ENCODE data around the gene SURF4.

DNA sequence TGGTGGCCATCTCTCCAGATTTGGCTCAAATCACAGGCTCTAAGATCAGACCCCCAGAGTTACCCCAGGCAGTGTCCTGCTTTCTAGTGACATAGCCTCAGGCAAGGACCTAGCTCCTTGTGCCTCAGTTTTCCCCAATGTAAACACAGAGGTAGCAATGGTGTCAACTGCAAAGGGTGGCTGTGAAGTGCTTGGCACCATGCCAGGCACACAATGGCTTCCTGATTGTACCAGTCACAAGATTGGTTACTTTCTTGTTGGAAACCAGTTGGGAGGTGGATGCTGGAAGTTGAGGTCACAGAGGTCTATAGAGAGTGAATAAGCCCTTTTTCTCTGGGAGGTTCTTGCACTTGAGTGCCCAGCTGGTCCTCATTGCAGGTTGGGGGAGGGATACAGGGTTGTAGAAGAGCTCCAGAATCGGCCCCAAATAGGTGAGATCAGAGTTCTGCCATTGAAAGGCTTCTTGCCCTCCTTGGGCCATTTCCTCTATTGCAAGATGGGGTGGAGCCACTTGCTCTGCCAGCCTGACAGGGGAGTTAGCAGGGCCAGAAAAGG lies 2.6 kb upstream of the SURF4 start:
- TF ChIP-seq, protein P1, sequence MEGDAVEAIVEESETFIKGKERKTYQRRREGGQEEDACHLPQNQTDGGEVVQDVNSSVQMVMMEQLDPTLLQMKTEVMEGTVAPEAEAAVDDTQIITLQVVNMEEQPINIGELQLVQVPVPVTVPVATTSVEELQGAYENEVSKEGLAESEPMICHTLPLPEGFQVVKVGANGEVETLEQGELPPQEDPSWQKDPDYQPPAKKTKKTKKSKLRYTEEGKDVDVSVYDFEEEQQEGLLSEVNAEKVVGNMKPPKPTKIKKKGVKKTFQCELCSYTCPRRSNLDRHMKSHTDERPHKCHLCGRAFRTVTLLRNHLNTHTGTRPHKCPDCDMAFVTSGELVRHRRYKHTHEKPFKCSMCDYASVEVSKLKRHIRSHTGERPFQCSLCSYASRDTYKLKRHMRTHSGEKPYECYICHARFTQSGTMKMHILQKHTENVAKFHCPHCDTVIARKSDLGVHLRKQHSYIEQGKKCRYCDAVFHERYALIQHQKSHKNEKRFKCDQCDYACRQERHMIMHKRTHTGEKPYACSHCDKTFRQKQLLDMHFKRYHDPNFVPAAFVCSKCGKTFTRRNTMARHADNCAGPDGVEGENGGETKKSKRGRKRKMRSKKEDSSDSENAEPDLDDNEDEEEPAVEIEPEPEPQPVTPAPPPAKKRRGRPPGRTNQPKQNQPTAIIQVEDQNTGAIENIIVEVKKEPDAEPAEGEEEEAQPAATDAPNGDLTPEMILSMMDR (IDR thresholded peaks at IDR 0.05), result no peak
- TF ChIP-seq EP300 (IDR thresholded peaks at IDR 0.05), result no peak
